Measurements from ENCODE around the gene CHSY1. TPM values are rescaled to one million over a fixed set of nuclear protein-coding genes. Genes with fewer than 3 reads are reported as not detected.
A peak's percentile ranks its signal among the peaks of the same experiment; 100 is the strongest.

Gene CHSY1
- total RNA-seq, 4 donors from 2014 or later = 8.8 to 19.3 (median 11.4) TPM

- Histone ChIP-seq H3K27ac (peak overlapping the region in 1 of 4 donors; percentile 30), H3K27me3 (no peaks in the 10 kb centered on the region), H3K36me3 (no peaks in the 10 kb centered on the region), H3K4me3 (peak overlapping the region in 1 of 4 donors; percentile 42), H3K4me1 (peaks cover 13 to 96% (median 47%) of the 10 kb centered on the region in 3 donors), H3K9me3 (no peaks in the 10 kb centered on the region)
- DNase-seq = no peak
- intact Hi-C loops (cut with DNase I) = no loop called here
- no peak for TF ChIP-seq CTCF (IDR thresholded peaks at IDR 0.05)
- TF ChIP-seq POLR2A (IDR thresholded peaks at IDR 0.05) = no peak
- 61 to 69% methylated on average over 12 of the region's 12 CpGs for WGBS, 2 donors
These were observed 45.7 kb downstream of the CHSY1 start for GRCh38 chr15:101206176-101206591.

GRCh38 chr15:101204739-101205535 is 46.9 kb downstream of the CHSY1 start:
- no peaks in the 10 kb centered on the region for H3K36me3 ChIP-seq
- H3K4me3 ChIP-seq = no peak overlapping the region
- 75 to 95% methylated on average over 5 of the region's 5 CpGs for WGBS, 2 donors
- intact Hi-C loops (cut with DNase I) = no loop called here
- H3K27me3 ChIP-seq = no peaks in the 10 kb centered on the region
- TF ChIP-seq CTCF (IDR thresholded peaks at IDR 0.05) = no peak
- TF ChIP-seq POLR2A (IDR thresholded peaks at IDR 0.05) = no peak
- no peak for DNase-seq
- no peak overlapping the region for H3K27ac ChIP-seq
- peaks cover 20 to 96% (median 54%) of the 10 kb centered on the region in 3 donors for H3K4me1 ChIP-seq
- no peaks in the 10 kb centered on the region for H3K9me3 ChIP-seq

- Histone ChIP-seq H3K27me3 (no peaks in the 10 kb centered on the region), H3K4me3 (no peak overlapping the region), H3K27ac (no peak overlapping the region), H3K4me1 (peaks cover 22 to 96% (median 55%) of the 10 kb centered on the region in 3 donors), H3K36me3 (no peaks in the 10 kb centered on the region), H3K9me3 (no peaks in the 10 kb centered on the region)
- no peak for TF ChIP-seq POLR2A (IDR thresholded peaks at IDR 0.05)
- no peak for TF ChIP-seq CTCF (IDR thresholded peaks at IDR 0.05)
- WGBS, 2 donors = 67 to 73% methylated on average over 7 of the region's 7 CpGs
- intact Hi-C loops (cut with DNase I) = no loop called here
- no peak for DNase-seq
These were observed 48.1 kb downstream of the CHSY1 start for GRCh38 chr15:101203607-101204189.

- Histone ChIP-seq H3K27me3 (no peaks in the 10 kb centered on the region), H3K4me1 (peaks cover 19 to 96% (median 54%) of the 10 kb centered on the region in 3 donors), H3K9me3 (no peaks in the 10 kb centered on the region), H3K36me3 (no peaks in the 10 kb centered on the region), H3K27ac (no peak overlapping the region), H3K4me3 (no peak overlapping the region)
- intact Hi-C loops (cut with DNase I) = no loop called here
- TF ChIP-seq CTCF (IDR thresholded peaks at IDR 0.05) (no peak), POLR2A (IDR thresholded peaks at IDR 0.05) (no peak)
- 65 to 75% methylated on average over 4 of the region's 4 CpGs for WGBS, 2 donors
- no peak for DNase-seq
These were observed 48.7 kb downstream of the CHSY1 start for GRCh38 chr15:101203029-101203573.
